SK-N-MC (cell line): Measurements from ENCODE around the gene PAFAH1B1.

Source experiments
- EZH2 ChIP-seq: fragments of 200-600 bp; sonication (generic); IDR thresholded peaks from one replicate; pipeline ENCODE4 v1.6.1; 2017; ENCODE audit warnings: antibody characterized with exemption
- FOXP2 ChIP-seq: optimal IDR thresholded peaks from 2 replicates; pipeline ENCODE3; 2011; ENCODE audit warnings: mild to moderate bottlenecking, moderate library complexity; ENCODE audit not compliant: insufficient read depth; ENCODE audit errors: extremely low read length, control extremely low read depth
- POLR2AphosphoS5 ChIP-seq: IDR thresholded peaks from 2 replicates; pipeline ENCODE4 v1.6.1; 2012; ENCODE audit warnings: mild to moderate bottlenecking, low read depth, low read length, borderline replicate concordance

- TF ChIP-seq POLR2AphosphoS5 (no peak), EZH2 (no peak), FOXP2 (no peak)
Observed at GRCh38 chr17:2700030-2700490, 106.6 kb downstream of the PAFAH1B1 start.
